ENCODE measurements around the gene GRAMD1B.

GRAMD1B gene

GRCh38 chr11:123537726-123538125, 107.7 kb downstream of the GRAMD1B start:
- DNase-seq, result no peak

- no peak for DNase-seq
Observed at GRCh38 chr11:123543797-123544196, 113.7 kb downstream of the GRAMD1B start.

GRCh38 chr11:123544631-123545375, 114.7 kb downstream of the GRAMD1B start:
- no peak for DNase-seq

GRCh38 chr11:123545726-123546270, 115.7 kb downstream of the GRAMD1B start:
- DNase-seq, result no peak

GRCh38 chr11:123546515-123546914, 116.4 kb downstream of the GRAMD1B start:
- no peak for DNase-seq

- no peak for DNase-seq
Observed at GRCh38 chr11:123547180-123547579, 117.1 kb downstream of the GRAMD1B start.

- no peak for DNase-seq
Observed at GRCh38 chr11:123548774-123549173, 118.7 kb downstream of the GRAMD1B start.

GRCh38 chr11:123549926-123550917, 120.2 kb downstream of the GRAMD1B start:
- DNase-seq, result no peak

GRCh38 chr11:123551079-123551478, 121.0 kb downstream of the GRAMD1B start:
- DNase-seq, result no peak

GRCh38 chr11:123556633-123557032, 126.6 kb downstream of the GRAMD1B start:
- DNase-seq, result no peak

GRCh38 chr11:123558536-123559315, 128.7 kb downstream of the GRAMD1B start:
- no peak for DNase-seq

- peak; percentile 27 for DNase-seq
Observed at GRCh38 chr11:123559523-123559955, 129.5 kb downstream of the GRAMD1B start.

GRCh38 chr11:123560006-123560405, 129.9 kb downstream of the GRAMD1B start:
- peak; percentile 28 for DNase-seq

- DNase-seq, result no peak
Observed at GRCh38 chr11:123561431-123561800, 131.3 kb downstream of the GRAMD1B start.

GRCh38 chr11:123562158-123562557, 132.1 kb downstream of the GRAMD1B start:
- DNase-seq, result no peak

GRCh38 chr11:123562829-123563228, 132.8 kb downstream of the GRAMD1B start:
- DNase-seq, result no peak

- no peak for DNase-seq
Observed at GRCh38 chr11:123564221-123564620, 134.2 kb downstream of the GRAMD1B start.

- DNase-seq, result no peak
Observed at GRCh38 chr11:123566852-123567251, 136.8 kb downstream of the GRAMD1B start.

GRCh38 chr11:123567466-123567865, 137.4 kb downstream of the GRAMD1B start:
- DNase-seq, result no peak

- no peak for DNase-seq
Observed at GRCh38 chr11:123568367-123568870, 138.3 kb downstream of the GRAMD1B start.

- no peak for DNase-seq
Observed at GRCh38 chr11:123569393-123569792, 139.3 kb downstream of the GRAMD1B start.

GRCh38 chr11:123570939-123571580, 141.0 kb downstream of the GRAMD1B start:
- DNase-seq, result no peak
